Pancreas (tissue), 10 donors: ENCODE results near the gene MCTP1. TPM values are rescaled to one million over a fixed set of nuclear protein-coding genes. Genes with fewer than 3 reads are reported as not detected.

Source experiments
- ATAC-seq, 4 donors: fragments of 200-7000 bp; cut with Tn5 transposase; one replicate each; pipeline versions ENCODE4 v1.8.0 to v1.9.1; 2020; ENCODE audit warnings: mild to moderate bottlenecking in 4 of 4, moderate library complexity in 4 of 4
- DNase-seq, 6 donors: peaks; one replicate each; pipeline ENCODE4 v3.0.0-alpha.2; 2020
- FAIRE-seq: peaks from 2 replicates; lab custom pipeline; 2012; peaks lifted over from hg19 to GRCh38; lab: Jason Lieb, UNC
- H3K27ac ChIP-seq, 4 donors: fragments of 200-600 bp; sonication (generic); 1 replicate in 3 of 4; 2 replicates in 1 of 4; pipeline versions ENCODE4 v1.5.0 to v1.8.0; 2020
- H3K27me3 ChIP-seq, 4 donors: fragments of 200-600 bp; one replicate each; pipeline ENCODE4 v1.8.0; 2021
- H3K36me3 ChIP-seq, 3 donors: fragments of 200-600 bp; sonication (generic) in 1 of 3; one replicate each; pipeline versions ENCODE4 v1.5.0 to v1.8.0; 2020 to 2021
- H3K4me1 ChIP-seq, 3 donors: fragments of 200-600 bp; one replicate each; pipeline ENCODE4 v1.8.0; 2021
- H3K4me3 ChIP-seq, 4 donors: fragments of 200-600 bp; sonication (generic) in 2 of 4; one replicate each; pipeline versions ENCODE4 v1.5.0 to v1.8.0; 2020 to 2021
- H3K9me3 ChIP-seq, 4 donors: fragments of 200-600 bp; one replicate each; pipeline ENCODE4 v1.8.0; 2021
- CTCF ChIP-seq, 4 donors: fragments of 200-600 bp; sonication (generic) in 3 of 4; IDR thresholded peaks; one replicate each; pipeline versions ENCODE4 v1.5.0 to v1.8.0; 2021; ENCODE audit warnings: antibody characterized with exemption in 4 of 4
- WGBS, 2 donors: extraction: QIAGEN DNeasy Blood & Tissue Kit; methylation state at CpG; one replicate each; pipeline ENCODE4 v1.1.7; 2013; 5-methylcytosine and 5-hydroxymethylcytosine counted together
- intact Hi-C, 3 donors: fragments of 100-400 bp; cut with DNase I; formaldehyde crosslinking; loops; one replicate each; pipeline versions ENCODE4 v1.11.1 to v1.14.2; 2022
- polyA plus RNA-seq, 2 donors: library from polyadenylated mRNA; stranded (reverse); fragments of 200-250 nt; gene quantifications; one replicate each; pipeline ENCODE4 v1.2.3, GENCODE V29; 2013
- total RNA-seq, 6 donors: library from RNA; stranded (reverse); fragmentation: NEBNext Ultra II Directional in 4 of 6; extraction: Animal tissue kit (Norgen Biotek cat#: 25700) in 4 of 6; gene quantifications; one replicate each; pipeline versions ENCODE4 v1.2.1 to v1.2.4, GENCODE V29; 2021 to 2023
- donor health status: healthy with polysubstance abuse.
- donor health status: DM: no; HTN: no; CAD: no; lungs with moderate emphysema.
- donor health status: DM: no; HTN: no; CAD: no.
- donor health status: control.
- donor health status: control.
- donor health status: Bipolar disorder and iron deficiency.
- donor health status: DM: yes; HTN: yes; CAD: no.
- donor health status: DM: no; HTN: no; CAD: no.
- donor health status: DM: no; HTN: no; CAD: no.
- donor health status: DM: yes; HTN: yes; CAD: no.

MCTP1 gene
- total and polyA plus RNA-seq, 8 donors = 0.80 to 8.1 (median 2.2) TPM

GRCh38 chr5:95081500-95081960, 203.4 kb downstream of the MCTP1 start:
- peak overlapping the region in 1 of 4 donors; percentile 34 for H3K27ac ChIP-seq
- FAIRE-seq = no peak

GRCh38 chr5:95080441-95080840, 204.5 kb downstream of the MCTP1 start:
- Histone ChIP-seq H3K4me3 (peak overlapping the region in 1 of 4 donors; percentile 18), H3K36me3 (no peaks in the 10 kb centered on the region), H3K27ac (peak overlapping the region in 1 of 4 donors; percentile 34), H3K4me1 (no peaks in the 10 kb centered on the region), H3K9me3 (no peaks in the 10 kb centered on the region), H3K27me3 (no peaks in the 10 kb centered on the region)
- DNase-seq = no peak
- no peak for ATAC-seq
- no peak for TF ChIP-seq CTCF (IDR thresholded peaks at IDR 0.05)
- WGBS, 2 donors = 47 to 63% methylated on average over 4 of the region's 4 CpGs
- FAIRE-seq = no peak
- intact Hi-C loops = no loop called here

More at GRCh38 chr5:95081500-95081960, 203.4 kb downstream of the MCTP1 start:
- no peak for TF ChIP-seq CTCF (IDR thresholded peaks at IDR 0.05)
- intact Hi-C loops = no loop called here
- 10 to 17% methylated on average over 5 of the region's 5 CpGs for WGBS, 2 donors
- H3K9me3 ChIP-seq = no peaks in the 10 kb centered on the region
- peak overlapping the region in 1 of 4 donors; percentile 18 for H3K4me3 ChIP-seq
- peak in 1 of 6 donors; percentile 25 for DNase-seq
- no peaks in the 10 kb centered on the region for H3K4me1 ChIP-seq
- peak in 3 of 4 donors; percentile 38 to 84 (median 77) for ATAC-seq
- H3K36me3 ChIP-seq = no peaks in the 10 kb centered on the region
- no peaks in the 10 kb centered on the region for H3K27me3 ChIP-seq

DNA sequence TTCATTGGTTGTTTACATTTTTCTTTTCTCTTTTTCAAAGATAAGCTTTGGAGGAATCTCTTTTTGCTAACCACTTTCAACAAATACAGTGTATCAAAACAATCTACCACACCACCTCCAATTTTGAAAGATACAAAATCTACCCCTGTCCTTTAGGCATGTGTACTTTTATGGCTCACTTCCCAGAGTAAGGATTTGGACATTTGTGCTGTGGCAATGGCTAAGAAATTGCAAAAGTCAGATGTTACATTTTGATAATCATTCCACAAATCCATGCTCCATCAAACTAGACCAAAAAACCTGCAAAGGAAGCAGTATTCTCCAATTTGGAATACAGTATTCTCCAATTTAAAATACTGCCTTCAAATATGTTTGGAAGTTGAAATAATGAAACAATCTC, 204.9 kb downstream of the MCTP1 start:
- DNase-seq = no peak

DNA sequence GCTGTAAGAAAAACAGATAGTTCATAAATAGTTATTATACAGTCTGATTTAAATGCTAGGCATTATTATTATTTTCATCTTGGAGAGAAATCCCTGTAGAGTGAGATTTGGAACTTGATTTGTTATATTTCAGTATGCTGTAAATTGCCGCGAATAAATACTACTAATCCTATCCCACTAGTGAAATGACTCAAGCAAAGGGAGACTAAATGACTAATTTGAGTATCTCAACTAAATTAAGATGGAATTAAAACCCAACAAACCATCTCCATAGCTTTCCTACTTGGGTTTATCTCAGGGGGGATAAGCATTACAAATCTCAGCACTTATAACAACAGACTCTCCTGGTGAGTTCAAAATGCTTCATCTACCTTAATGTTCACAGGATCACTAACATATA, 206.0 kb downstream of the MCTP1 start:
- no peak for DNase-seq
- no peak for TF ChIP-seq CTCF (IDR thresholded peaks at IDR 0.05)
- ATAC-seq = no peak
- H3K9me3 ChIP-seq = no peaks in the 10 kb centered on the region
- H3K36me3 ChIP-seq = no peaks in the 10 kb centered on the region
- no peak overlapping the region for H3K4me3 ChIP-seq
- intact Hi-C loops = no loop called here
- no peak overlapping the region for H3K27ac ChIP-seq
- 88 to 95% methylated on average over 2 of the region's 2 CpGs for WGBS, 2 donors
- no peaks in the 10 kb centered on the region for H3K27me3 ChIP-seq
- H3K4me1 ChIP-seq = no peaks in the 10 kb centered on the region
- no peak for FAIRE-seq

More for the DNA sequence above, 204.9 kb downstream of the MCTP1 start:
- FAIRE-seq (no peak), ATAC-seq (no peak)
- intact Hi-C loops = no loop called here
- H3K9me3 ChIP-seq = no peaks in the 10 kb centered on the region
- peak overlapping the region in 1 of 4 donors; percentile 18 for H3K4me3 ChIP-seq
- H3K27ac ChIP-seq = no peak overlapping the region
- H3K27me3 ChIP-seq = no peaks in the 10 kb centered on the region
- no peak for TF ChIP-seq CTCF (IDR thresholded peaks at IDR 0.05)
- no peaks in the 10 kb centered on the region for H3K4me1 ChIP-seq
- no peaks in the 10 kb centered on the region for H3K36me3 ChIP-seq

- TF ChIP-seq CTCF (IDR thresholded peaks at IDR 0.05) = no peak
- H3K4me1 ChIP-seq = no peaks in the 10 kb centered on the region
- no peak overlapping the region for H3K4me3 ChIP-seq
- no peaks in the 10 kb centered on the region for H3K36me3 ChIP-seq
- intact Hi-C loops = no loop called here
- H3K9me3 ChIP-seq = no peaks in the 10 kb centered on the region
- FAIRE-seq (no peak), DNase-seq (no peak), ATAC-seq (no peak)
- no peak overlapping the region for H3K27ac ChIP-seq
- H3K27me3 ChIP-seq = no peaks in the 10 kb centered on the region
- WGBS, 2 donors = 45 to 55% methylated on average over 8 of the region's 8 CpGs
Observed at GRCh38 chr5:95076395-95077185, 208.3 kb downstream of the MCTP1 start.
